NCI-H1105 treated with DMSO at 0.1 percent for 48 hours (cell line): Measurements from ENCODE around the gene KCNIP1.
A peak's percentile ranks its signal among the peaks of the same experiment; 100 is the strongest.

Source experiments
- DNase-seq: peaks from one replicate; lab custom pipeline; 2025; lab: John Stamatoyannopoulos, UW

Gene KCNIP1

DNA sequence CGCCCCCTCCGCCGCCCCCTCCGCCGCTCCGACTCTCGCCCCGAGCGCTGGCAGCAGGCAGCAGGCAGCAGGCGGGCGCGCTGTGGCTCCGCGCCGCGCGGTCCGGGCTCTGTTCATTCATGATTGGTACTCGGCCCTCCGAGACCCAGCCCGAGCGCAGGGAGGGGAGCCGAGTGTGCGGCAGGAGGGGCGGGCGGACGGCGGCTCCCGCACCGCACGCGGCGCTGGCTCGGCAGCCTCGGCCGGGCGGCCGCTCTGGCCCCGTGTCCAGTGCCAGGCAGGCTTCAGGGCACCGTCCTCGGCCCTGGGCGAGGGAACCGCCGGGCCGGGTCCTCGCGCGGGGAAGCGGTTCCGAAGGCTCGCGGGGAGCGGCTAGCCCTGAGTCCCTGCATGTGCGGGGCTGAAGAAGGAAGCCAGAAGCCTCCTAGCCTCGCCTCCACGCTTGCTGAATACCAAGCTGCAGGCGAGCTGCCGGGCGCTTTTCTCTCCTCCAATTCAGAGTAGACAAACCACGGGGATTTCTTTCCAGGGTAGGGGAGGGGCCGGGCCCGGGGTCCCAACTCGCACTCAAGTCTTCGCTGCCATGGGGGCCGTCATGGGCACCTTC lies at the start of gene KCNIP1:
Gene KCNIP1, plus strand, starts transcription at position 31 of the 607 bp plus-strand sequence.
- peak; percentile 27 for DNase-seq

- DNase-seq = no peak
Observed at GRCh38 chr5:170463426-170463825, 40.4 kb upstream of the KCNIP1 start.

- DNase-seq = no peak
Observed at GRCh38 chr5:170464280-170465127, 39.3 kb upstream of the KCNIP1 start.

DNA sequence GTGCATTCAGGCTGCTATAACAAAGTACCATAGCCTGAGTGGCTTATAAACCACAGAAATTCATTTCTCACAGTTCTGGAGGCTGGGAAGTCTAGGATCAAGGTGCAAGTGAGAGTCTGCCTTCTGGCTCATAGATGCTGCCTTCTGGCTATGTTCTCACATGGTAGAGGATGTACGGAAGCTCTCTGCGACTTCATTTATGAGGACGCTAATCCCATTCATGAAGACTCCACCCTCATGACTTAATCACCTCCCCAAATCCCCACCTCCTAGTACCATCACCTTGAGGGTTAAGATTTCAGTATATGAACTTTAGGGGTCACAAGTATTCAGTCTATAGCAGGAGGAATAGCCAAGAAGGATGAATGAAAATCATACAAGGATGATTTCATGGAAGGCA lies 37.3 kb upstream of the KCNIP1 start:
- no peak for DNase-seq

DNA sequence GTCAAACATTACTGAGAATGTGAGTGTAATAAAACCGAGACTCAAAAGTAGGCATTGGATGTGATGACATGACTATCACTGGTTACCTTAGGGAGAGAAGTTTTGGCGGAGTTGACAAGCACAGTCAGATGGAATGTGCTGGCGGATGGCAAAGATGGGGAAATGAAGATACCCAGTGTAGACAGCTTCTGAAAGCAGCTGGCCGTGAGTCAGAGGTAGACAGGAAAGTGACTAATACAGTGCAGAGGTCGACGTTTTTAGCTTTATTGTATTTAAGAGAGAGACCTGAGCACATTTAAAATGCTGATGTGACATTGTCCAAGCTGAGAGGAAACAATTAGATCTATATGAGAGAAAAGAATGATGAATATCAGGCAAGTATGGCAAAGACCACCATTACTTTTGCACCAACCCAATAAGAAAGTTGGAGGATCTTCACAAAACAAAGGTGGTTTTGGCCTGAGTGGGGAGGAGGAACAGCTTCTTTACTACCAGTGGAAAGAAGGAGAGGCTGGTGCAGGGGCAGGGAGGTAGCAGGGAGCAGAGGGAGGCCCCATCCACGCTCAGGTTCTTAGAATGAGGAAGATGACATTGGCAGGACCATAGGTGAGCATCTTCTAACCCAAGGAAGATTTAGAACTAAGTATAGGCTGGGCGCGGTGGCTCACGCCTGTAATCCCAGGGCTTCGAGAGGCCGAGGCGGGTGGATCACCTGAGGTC lies 36.7 kb upstream of the KCNIP1 start:
- DNase-seq = no peak

DNA sequence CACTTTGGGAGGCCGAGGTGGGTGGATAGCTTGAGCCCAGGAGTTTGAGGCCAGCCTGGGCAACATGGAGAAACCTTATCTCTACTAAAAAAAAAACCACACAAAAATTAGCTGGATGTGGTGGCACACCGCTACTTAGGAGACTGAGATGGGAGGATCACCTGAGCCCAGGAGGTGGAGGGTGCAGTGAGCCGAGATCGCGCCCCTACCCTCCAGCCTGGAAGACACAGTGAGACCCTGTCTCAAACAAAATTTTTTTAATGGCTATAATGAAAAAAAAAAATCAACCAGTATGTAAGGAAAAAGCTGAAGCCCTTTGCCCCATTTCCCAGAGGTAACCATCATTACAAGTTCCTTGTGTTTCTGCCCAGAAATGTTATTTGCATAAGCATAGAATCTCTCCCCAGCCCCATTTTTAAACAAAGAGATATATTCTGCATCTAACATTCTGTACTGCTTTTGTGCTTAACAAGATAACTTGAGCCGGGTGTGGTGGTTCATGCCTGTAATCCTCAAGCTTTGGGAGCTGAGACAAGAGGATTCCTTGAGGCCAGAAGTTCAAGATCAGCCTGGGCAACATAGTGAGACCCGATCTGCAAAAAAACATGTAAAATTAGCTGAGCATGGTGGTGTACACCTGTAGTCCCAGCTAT lies 35.1 kb upstream of the KCNIP1 start:
- DNase-seq = no peak

DNA sequence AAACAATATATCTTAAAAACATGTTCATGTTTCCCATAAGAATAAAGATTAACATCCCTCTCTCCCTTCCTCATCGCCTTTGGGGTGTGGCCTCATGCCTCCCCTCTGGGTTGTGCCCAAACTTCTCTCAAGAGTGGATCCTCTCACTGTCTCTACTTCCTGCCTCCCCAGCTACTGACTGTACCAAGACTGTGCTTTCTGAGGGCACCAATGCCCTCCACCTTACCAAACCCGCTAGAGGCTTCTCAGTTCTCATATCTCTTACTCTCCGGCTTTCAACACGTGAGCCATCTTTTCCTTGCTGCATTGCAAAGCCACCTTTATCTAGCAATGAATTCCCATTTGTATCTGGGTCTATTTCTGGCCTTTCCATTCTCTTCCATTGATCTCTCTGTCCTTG lies 34.4 kb upstream of the KCNIP1 start:
- DNase-seq = no peak

DNA sequence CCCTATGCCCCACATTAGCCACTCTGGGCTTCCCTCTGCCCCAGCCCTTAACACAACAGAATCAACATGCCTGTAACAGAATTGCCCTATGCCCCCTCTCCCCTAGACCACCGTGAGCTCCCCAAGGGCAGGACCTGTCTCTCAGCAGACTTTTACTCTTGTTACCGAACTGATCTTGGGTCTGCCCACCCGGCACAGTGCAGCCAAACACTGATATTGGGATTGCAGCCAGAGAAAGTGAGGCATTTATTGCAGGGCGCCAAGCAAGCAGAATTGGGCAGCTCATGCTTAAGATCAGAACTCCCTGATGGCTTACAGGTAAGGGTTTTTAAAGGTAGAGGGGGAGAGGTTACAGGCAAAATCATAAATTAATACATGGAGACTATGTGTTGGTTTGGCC lies 33.5 kb upstream of the KCNIP1 start:
- DNase-seq = no peak

DNA sequence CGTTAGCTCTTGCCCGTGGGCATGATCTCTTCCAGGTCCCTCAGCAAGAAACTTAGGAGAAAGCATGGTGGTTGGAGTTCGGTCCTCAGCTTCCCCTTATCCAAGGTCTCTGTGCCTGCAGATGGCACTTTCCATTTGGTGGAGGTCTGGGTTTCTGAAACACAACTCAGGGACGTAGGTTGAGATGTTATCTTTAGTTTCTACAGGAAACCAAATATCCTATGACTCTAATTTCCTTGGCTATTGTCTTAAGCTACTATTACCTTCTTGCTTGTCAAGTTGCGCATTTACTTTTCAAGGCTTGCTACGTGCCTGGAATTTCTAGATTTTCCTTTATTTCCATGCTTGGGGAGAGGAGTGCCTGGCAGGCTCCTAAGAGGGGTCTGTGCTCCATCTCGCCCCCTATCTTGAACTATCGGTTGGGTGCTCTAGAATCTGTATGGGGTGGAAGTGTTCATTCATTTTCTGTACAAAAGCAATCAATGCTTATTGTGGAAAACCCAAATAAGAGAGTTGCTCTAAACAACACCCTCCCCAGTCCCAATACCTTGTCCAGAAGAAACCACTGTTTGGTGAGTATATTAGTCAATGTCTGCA lies 32.9 kb upstream of the KCNIP1 start:
- no peak for DNase-seq

DNA sequence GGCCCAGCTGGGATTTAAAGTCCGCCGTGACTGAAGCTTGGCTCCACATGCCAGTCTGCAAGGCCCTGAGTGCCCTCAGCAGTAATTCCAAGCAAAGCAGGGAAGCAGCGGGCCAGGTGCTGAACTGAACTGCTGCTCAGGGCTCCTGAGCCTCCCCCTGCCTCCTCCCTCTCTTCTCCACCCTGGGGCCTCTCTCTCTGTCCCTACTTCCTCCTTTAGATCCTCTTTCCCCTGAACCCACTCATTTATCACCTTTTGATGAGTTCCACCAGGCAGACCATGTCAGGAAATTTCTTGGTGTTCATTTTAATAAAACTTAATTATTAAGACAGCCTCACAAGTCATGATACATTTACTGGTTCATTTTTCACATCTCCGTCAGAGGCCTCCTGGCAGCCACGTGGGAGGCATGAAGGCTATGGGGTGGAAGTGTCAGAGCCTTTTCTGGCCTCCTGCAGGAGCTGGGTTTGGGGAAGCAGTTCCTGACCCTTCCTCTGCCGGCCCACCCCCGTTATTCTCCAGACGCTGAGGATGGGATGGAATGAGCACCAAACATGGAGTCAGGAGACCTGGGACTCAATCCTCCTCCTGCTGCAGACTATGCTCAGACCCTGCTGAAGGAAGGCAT lies 32.2 kb upstream of the KCNIP1 start:
- DNase-seq = no peak

DNA sequence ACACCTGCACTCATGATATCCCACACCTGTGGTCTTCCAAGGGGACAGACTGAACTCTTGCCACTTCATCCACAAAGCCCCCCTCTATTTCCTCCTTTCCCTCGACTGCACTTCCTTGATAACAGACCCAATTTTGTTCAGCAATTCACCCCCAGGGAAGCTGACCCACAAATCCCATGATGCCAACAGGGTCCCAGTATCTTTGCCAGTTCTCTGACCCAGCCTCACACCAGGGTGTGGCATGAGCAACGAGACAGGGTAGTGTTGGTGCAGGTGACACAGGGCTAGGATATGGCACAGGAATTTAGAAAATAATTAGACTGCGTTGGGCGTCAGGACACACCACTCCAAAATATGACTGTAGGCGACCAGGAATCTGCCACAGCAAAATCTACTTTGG lies 30.2 kb upstream of the KCNIP1 start:
- no peak for DNase-seq

DNA sequence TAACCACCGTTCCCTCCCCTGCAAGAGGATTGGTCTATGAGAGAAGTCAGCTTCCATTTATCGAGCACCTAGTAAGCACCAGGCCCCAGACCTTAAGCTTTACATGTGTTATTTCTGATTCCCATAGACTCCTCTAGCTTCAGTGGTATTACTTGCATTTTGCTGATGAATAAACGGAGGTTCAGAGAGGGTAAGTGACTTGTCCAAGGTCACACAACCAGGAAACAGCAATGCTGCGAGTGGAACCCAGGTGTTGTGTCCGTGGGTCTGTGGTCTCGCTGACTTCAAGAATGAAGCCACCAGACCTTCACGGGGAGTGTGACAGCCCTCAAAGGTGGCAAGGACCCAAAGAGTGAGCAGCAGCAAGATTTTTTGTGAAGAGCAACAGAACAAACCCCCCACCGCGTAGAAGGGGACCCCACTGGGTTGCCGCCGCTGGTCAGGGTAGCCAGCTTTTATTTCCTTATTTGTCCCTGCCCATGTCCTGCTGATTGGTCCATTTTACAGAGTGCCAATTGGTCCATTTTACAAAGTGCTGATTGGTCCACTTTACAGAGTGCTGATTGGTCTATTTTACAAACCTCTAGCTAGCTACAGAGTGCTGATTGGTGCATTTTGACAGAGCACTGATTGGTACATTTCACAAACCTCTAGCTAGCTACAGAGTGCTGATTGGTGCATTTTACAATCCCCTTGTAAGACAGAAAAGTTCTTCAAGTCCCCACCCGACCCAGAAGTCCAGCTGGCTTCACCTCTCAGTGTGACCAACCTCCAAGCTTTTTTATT lies 29.1 kb upstream of the KCNIP1 start:
- DNase-seq = no peak

DNA sequence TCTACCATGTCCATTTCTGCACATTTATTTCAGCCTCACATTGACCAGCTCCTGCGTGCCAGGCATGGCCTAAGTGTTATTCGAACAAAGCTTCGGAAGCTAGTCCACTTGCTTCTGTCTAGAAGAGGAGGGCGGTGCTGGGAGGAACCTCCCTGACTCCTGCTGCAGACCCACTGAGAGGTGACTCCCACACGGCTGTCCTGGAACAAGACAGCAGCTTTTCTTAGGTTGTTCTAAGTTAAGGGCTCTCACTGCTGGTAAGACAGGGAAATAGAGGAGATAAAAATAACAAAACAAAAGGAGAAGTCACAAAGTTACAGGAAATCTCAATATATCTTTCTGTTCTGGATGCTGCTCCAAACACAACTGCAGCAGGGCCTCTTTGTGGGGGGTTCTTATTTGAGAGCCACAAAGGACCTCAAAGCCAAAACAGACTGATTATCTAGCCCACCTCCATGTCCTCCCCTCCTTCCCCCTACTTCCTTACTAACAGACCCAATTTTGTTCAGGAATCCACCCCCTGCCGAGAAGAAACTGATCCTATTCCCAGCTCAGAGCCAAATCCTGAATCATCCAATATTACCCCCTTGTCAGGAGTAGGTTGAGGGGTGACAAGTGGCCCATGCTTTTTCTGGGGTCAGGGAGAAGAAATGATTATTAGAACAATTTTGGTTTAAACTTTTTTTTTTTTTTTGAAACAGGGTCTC lies 28.4 kb upstream of the KCNIP1 start:
- DNase-seq = no peak

DNA sequence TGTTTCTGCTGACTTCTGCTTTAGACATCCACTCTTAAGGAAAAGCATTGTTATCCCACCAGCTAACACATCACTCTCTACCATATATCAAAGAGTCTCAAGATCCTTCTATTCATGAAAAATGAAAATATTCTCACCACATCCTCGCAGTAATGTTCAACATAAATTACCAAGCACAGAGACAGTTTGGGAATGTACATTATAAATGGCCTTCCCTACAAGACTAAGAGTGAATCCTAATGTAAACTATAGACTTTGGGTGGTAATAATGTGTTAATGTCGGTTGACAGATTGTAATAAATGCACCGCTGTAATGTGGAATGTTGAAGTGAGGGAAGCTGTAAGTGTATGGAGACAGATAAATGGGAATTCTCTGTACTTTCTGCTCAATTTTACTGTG lies 27.1 kb upstream of the KCNIP1 start:
- DNase-seq = no peak

GRCh38 chr5:170477906-170478305 lies 25.9 kb upstream of the KCNIP1 start:
- DNase-seq = no peak

DNA sequence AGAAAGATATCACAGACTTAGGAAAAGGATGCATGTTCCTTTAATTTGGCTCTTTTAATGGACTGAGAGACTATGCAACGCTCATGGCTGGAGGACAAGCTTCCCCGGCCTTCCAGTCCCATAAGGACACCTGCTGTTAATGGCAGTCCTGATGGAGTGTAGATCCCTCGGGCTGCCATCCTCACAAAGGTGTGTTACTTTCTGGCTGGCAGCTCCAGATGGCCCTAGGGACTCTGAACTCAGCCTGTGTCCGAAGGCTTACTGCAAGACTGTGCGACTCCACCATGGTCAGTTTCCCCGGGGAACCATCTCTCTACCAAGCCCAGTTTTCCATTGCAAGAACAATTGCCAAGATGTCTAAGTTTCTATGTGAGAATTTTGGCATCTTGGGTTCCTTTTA lies 25.5 kb upstream of the KCNIP1 start:
- no peak for DNase-seq

DNA sequence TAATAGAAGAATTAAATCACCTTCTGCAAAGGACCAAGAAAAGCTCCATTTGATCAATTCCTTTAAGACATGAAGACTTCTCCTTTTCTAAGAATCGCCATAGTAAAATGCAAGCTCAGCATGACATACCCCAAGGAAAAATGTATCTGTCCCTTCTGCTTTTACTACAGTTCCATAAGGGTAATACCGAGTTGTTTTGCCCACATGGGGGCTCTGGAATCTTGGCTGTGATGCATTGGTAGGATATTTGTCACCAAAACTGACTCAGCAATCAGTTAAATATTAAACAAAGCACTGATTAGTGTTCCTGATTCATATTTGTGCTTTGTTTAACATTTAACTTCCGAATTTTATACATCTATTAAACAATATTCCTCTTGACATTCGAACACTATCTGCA lies 24.3 kb upstream of the KCNIP1 start:
- no peak for DNase-seq

DNA sequence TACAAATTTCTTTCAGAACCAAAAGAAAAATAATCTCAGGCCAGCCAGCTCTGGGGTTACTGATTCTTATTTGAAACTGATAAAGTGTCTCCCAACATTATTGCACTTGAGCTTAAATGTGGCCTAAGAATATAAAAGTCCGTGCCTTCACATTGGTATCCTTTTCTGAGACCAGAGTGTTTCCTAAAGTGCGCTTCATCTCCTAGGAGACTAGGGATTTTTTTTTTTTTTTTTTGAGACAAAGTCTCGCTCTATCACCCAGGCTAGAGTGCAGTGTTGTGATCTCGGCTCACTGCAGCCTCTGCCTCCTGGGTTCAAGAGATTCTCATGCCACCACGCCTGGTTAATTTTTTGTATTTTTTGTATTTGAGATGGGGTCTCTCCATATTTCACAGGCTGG lies 23.6 kb upstream of the KCNIP1 start:
- DNase-seq = no peak

- no peak for DNase-seq
Observed at GRCh38 chr5:170481849-170482248, 22.0 kb upstream of the KCNIP1 start.

DNA sequence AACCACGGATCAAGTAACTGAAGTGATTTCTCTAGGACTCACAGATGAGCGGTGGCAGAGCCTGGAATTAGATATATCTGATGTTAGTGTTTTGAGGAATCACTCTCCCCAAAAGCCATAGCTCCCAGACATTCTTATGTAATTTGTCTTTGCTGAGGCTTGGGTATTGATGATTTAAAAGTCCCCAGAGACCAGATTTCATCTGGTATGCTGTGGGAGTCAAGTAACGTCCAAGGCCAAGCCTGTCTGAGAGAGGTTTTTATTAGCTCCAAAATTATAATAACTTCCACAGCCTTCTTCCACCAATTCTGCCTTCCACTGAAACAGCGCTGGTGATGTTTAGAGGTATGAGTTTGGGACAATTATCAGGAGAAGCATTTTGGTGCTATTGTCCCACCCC lies 21.3 kb upstream of the KCNIP1 start:
- DNase-seq = no peak
